ENCODE results near the gene TMEM174.

DNA sequence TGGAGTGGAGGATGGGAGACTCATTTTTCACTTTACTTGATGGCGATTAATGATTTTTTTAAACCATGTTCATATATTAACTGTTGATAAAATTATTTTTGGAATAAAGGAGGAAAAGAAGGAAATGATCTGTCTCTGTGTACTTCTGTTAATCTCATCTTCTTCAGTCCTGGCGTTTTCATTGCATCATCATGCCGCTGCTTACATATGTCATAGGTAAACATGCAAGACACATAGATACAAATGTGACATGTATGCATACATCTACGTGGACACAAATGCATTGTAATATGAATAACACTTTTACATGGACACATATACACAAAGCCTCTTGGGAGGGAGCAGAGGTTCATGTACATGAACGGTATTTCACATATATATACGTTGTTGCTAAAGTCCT, 10.0 kb downstream of the TMEM174 start:
- TF ChIP-seq, protein P1, sequence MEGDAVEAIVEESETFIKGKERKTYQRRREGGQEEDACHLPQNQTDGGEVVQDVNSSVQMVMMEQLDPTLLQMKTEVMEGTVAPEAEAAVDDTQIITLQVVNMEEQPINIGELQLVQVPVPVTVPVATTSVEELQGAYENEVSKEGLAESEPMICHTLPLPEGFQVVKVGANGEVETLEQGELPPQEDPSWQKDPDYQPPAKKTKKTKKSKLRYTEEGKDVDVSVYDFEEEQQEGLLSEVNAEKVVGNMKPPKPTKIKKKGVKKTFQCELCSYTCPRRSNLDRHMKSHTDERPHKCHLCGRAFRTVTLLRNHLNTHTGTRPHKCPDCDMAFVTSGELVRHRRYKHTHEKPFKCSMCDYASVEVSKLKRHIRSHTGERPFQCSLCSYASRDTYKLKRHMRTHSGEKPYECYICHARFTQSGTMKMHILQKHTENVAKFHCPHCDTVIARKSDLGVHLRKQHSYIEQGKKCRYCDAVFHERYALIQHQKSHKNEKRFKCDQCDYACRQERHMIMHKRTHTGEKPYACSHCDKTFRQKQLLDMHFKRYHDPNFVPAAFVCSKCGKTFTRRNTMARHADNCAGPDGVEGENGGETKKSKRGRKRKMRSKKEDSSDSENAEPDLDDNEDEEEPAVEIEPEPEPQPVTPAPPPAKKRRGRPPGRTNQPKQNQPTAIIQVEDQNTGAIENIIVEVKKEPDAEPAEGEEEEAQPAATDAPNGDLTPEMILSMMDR (IDR thresholded peaks at IDR 0.05): no peak
- TF ChIP-seq EZH2 (IDR thresholded peaks at IDR 0.05) (no peak), EZH2phosphoT487 (IDR thresholded peaks at IDR 0.05) (no peak)
